SK-N-SH (cell line): ENCODE results near the gene BCL11A. TPM values are rescaled to one million over a fixed set of nuclear protein-coding genes. Genes with fewer than 3 reads are reported as not detected.
A peak's percentile ranks its signal among the peaks of the same experiment; 100 is the strongest.

Experiments used
- CTCF ChIA-PET: fragments of 300-600, 350-600 bp; formaldehyde crosslinking; extraction: SDS; loops from one replicate; lab custom pipeline; 2021; lab: Yijun Ruan, JAX
- POLR2A ChIA-PET: fragments of 350-600 bp; sonication (Branson Sonifier 250); formaldehyde crosslinking; extraction: SDS; loops from one replicate; lab custom pipeline; 2020; ENCODE audit warnings: antibody characterized with exemption, inconsistent platforms; lab: Yijun Ruan, JAX
- DNase-seq: peaks from one replicate; pipeline ENCODE4 v3.0.0; 2012
- H2AFZ ChIP-seq: fragments of 200-600 bp; sonication (generic); 2 replicates; pipeline ENCODE4 v1.8.1; 2016; ENCODE audit warnings: antibody characterized with exemption, mild to moderate bottlenecking, low read depth
- H3F3A ChIP-seq: fragments of 200-600 bp; sonication (generic); replicated peaks from 2 replicates; pipeline ENCODE3; 2016; ENCODE audit warnings: antibody characterized with exemption, mild to moderate bottlenecking; ENCODE audit not compliant: insufficient read depth
- H3K27ac ChIP-seq, 2 experiments: fragments of 200-500 bp in 1 of 2; fragments of 200-600 bp in 1 of 2; sonication (Bioruptor generic) in 1 of 2; sonication (generic), shearing (Covaris generic) in 1 of 2; 2 replicates each; pipeline versions ENCODE4 v1.5.1 to v1.6.1; 2014 to 2016; ENCODE audit warnings: low read depth in 2 of 2, inconsistent platforms in 1 of 2, low read length in 1 of 2, mild to moderate bottlenecking in 1 of 2, mixed read lengths in 1 of 2
- H3K27me3 ChIP-seq: fragments of 200-600 bp; sonication (generic), shearing (Covaris generic); 2 replicates; pipeline ENCODE4 v1.6.1; 2016; ENCODE audit warnings: mixed run types; ENCODE audit not compliant: insufficient read depth
- H3K36me3 ChIP-seq, 2 experiments: fragments of 200-500 bp in 1 of 2; fragments of 200-600 bp in 1 of 2; sonication (Bioruptor generic) in 1 of 2; sonication (generic) in 1 of 2; replicated peaks in 1 of 2; 2 replicates each; pipeline versions ENCODE3 to v1.5.1; 2014 to 2016; ENCODE audit warnings: low read length in 1 of 2, mild to moderate bottlenecking in 1 of 2; ENCODE audit not compliant: insufficient read depth in 2 of 2, control insufficient read depth in 1 of 2
- H3K4me1 ChIP-seq, 2 experiments: fragments of 200-500 bp in 1 of 2; fragments of 200-600 bp in 1 of 2; sonication (Bioruptor generic) in 1 of 2; sonication (generic), shearing (Covaris generic) in 1 of 2; 2 replicates each; pipeline versions ENCODE4 v1.5.1 to v1.6.1; 2014 to 2016; ENCODE audit warnings: low read depth in 1 of 2, low read length in 1 of 2, mixed run types in 1 of 2; ENCODE audit not compliant: insufficient read depth in 2 of 2, control insufficient read depth in 1 of 2
- H3K4me2 ChIP-seq: fragments of 200-600 bp; sonication (generic), shearing (Covaris generic); 2 replicates; pipeline ENCODE4 v1.6.1; 2017; ENCODE audit warnings: mixed run types
- H3K4me3 ChIP-seq, 2 experiments: fragments of 200-500 bp in 1 of 2; fragments of 200-600 bp in 1 of 2; sonication (Bioruptor generic) in 1 of 2; sonication (generic), shearing (Covaris generic) in 1 of 2; 2 replicates each; pipeline versions ENCODE4 v1.5.1 to v1.8.1; 2014 to 2016; ENCODE audit warnings: low read depth in 2 of 2, inconsistent platforms in 1 of 2, low read length in 1 of 2, mild to moderate bottlenecking in 1 of 2, mixed read lengths in 1 of 2, moderate library complexity in 1 of 2
- H3K79me2 ChIP-seq: fragments of 200-600 bp; sonication (generic); 2 replicates; pipeline ENCODE4 v1.8.1; 2017; ENCODE audit warnings: mild to moderate bottlenecking; ENCODE audit not compliant: insufficient read depth
- H3K9ac ChIP-seq: fragments of 200-600 bp; sonication (generic); 2 replicates; pipeline ENCODE4 v1.6.1; 2017; ENCODE audit warnings: mixed run types
- H3K9me2 ChIP-seq: fragments of 200-600 bp; sonication (generic); 2 replicates; pipeline ENCODE4 v1.6.1; 2017; ENCODE audit warnings: mixed run types
- H3K9me3 ChIP-seq: fragments of 200-600 bp; sonication (generic); 2 replicates; pipeline ENCODE4 v1.6.1; 2017; ENCODE audit warnings: mixed run types, mild to moderate bottlenecking, moderate library complexity
- H4K20me1 ChIP-seq: fragments of 200-600 bp; sonication (generic); 2 replicates; pipeline ENCODE4 v1.6.1; 2017; ENCODE audit warnings: mild to moderate bottlenecking, mixed run types; ENCODE audit not compliant: insufficient read depth
- CHD2 ChIP-seq: fragments of 150-350 bp; IDR thresholded peaks from 2 replicates; pipeline ENCODE4 v1.6.1; 2018; ENCODE audit warnings: low read length; ENCODE audit not compliant: partially characterized antibody
- ELF1 ChIP-seq: IDR thresholded peaks from 2 replicates; pipeline ENCODE4 v1.4.0; 2012
- EP300 ChIP-seq, 2 experiments: IDR thresholded peaks; 2 replicates each; pipeline versions ENCODE4 v1.4.0 to v1.6.1; 2012; ENCODE audit warnings: borderline replicate concordance in 1 of 2, low read depth in 1 of 2, low read length in 1 of 2
- EZH2phosphoT487 ChIP-seq: fragments of 200-600 bp; sonication (generic); IDR thresholded peaks from 2 replicates; pipeline ENCODE4 v1.6.1; 2017; ENCODE audit warnings: low read depth, mixed run types, mild to moderate bottlenecking, antibody characterized with exemption, moderate library complexity, borderline replicate concordance
- FOSL2 ChIP-seq: IDR thresholded peaks from 2 replicates; pipeline ENCODE4 v1.4.0; 2012; ENCODE audit warnings: low read depth, mild to moderate bottlenecking, moderate library complexity, borderline replicate concordance
- FOXJ3 ChIP-seq: sonication (generic); formaldehyde crosslinking; IDR thresholded peaks from 2 replicates; pipeline ENCODE4 v1.5.1; 2020; ENCODE audit warnings: mild to moderate bottlenecking, missing genetic modification reagents
- GABPA ChIP-seq: IDR thresholded peaks from 2 replicates; pipeline ENCODE4 v1.4.0; 2012; ENCODE audit warnings: low read depth, mild to moderate bottlenecking
- GATA2 ChIP-seq: sonication (generic); formaldehyde crosslinking; IDR thresholded peaks from 2 replicates; pipeline ENCODE4 v1.5.0; 2020; ENCODE audit warnings: mild to moderate bottlenecking, missing genetic modification reagents
- IRF3 ChIP-seq: fragments of 150-350 bp; IDR thresholded peaks from 2 replicates; pipeline ENCODE4 v1.6.1; 2016; ENCODE audit warnings: mild to moderate bottlenecking, low read depth, low read length
- JUND ChIP-seq: IDR thresholded peaks from 2 replicates; pipeline ENCODE4 v1.4.0; 2012
- MXI1 ChIP-seq: IDR thresholded peaks from 2 replicates; pipeline ENCODE4 v1.6.1; 2012; ENCODE audit warnings: mild to moderate bottlenecking, low read depth, low read length, improper control_type of control experiment
- NRF1 ChIP-seq: IDR thresholded peaks from 2 replicates; pipeline ENCODE4 v1.6.1; 2012; ENCODE audit warnings: low read depth, mild to moderate bottlenecking, low read length
- PBX3 ChIP-seq: IDR thresholded peaks from 2 replicates; pipeline ENCODE4; 2012
- POLR2AphosphoS5 ChIP-seq: IDR thresholded peaks from 2 replicates; pipeline ENCODE4 v1.6.1; 2012; ENCODE audit warnings: low read depth, low read length
- RAD21 ChIP-seq: IDR thresholded peaks from 2 replicates; pipeline ENCODE4 v1.6.1; 2012; ENCODE audit warnings: mild to moderate bottlenecking, low read length
- RCOR1 ChIP-seq: fragments of 150-350 bp; IDR thresholded peaks from 2 replicates; pipeline ENCODE4 v1.6.1; 2017; ENCODE audit warnings: antibody characterized with exemption, low read length
- REST ChIP-seq: IDR thresholded peaks from 2 replicates; pipeline ENCODE4 v1.6.1; 2012; ENCODE audit warnings: mild to moderate bottlenecking, low read depth, low read length, moderate library complexity
- RFX5 ChIP-seq: IDR thresholded peaks from 2 replicates; pipeline ENCODE4 v1.6.1; 2012; ENCODE audit warnings: mild to moderate bottlenecking, improper control_type of control experiment, low read length
- SIN3A ChIP-seq: IDR thresholded peaks from 2 replicates; pipeline ENCODE4 v1.6.1; 2012; ENCODE audit warnings: low read depth, mild to moderate bottlenecking, low read length, moderate library complexity, borderline replicate concordance
- TAF1 ChIP-seq: IDR thresholded peaks from 2 replicates; pipeline ENCODE4 v1.6.1; 2012; ENCODE audit warnings: low read depth, mild to moderate bottlenecking, low read length, moderate library complexity, borderline replicate concordance
- TCF12 ChIP-seq: IDR thresholded peaks from 2 replicates; pipeline ENCODE4 v1.4.0; 2012
- USF1 ChIP-seq: IDR thresholded peaks from 2 replicates; pipeline ENCODE4 v1.4.0; 2012; ENCODE audit warnings: low read depth, borderline replicate concordance
- ZBTB33 ChIP-seq: IDR thresholded peaks from 2 replicates; pipeline ENCODE4 v1.4.0; 2012; ENCODE audit warnings: low read depth, borderline replicate concordance
- WGBS: methylation state at CpG from one replicate; pipeline ENCODE4 v1.1.6; 2017; ENCODE audit warnings: low lambda C conversion rate; 5-methylcytosine and 5-hydroxymethylcytosine counted together
- polyA plus RNA-seq, 3 experiments: library from polyadenylated mRNA; depleted of rRNA; stranded (reverse); fragments of >200 nt; gene quantifications; 2 replicates each; pipeline ENCODE4 v1.2.3, GENCODE V29; 2012

Gene BCL11A
- polyA plus RNA-seq, 1 of the 3 experiments (the other 2 are of a cell fraction) = 1.9 TPM

- TF ChIP-seq GATA2 (CRISPR knock-in tag) (no peak), RAD21 (peak; percentile 80), SIN3A (0 out of 2 replicates have a peak, but pooled peaks have one; percentile 55), FOSL2 (no peak), POLR2AphosphoS5 (peak; percentile 10; the same call in 1 of the 2 replicates), JUND (no peak), USF1 (no peak), TAF1 (peak; percentile 7; the same call in 1 of the 2 replicates), ZBTB33 (0 out of 2 replicates have a peak, but pooled peaks have one; percentile 55), GABPA (no peak)
Observed at GRCh38 chr2:60550178-60550983, 3.1 kb downstream of the BCL11A start (continued).

- POLR2A ChIA-PET = no interaction called here
- no peaks in the 10 kb centered on the region for H4K20me1 ChIP-seq
- peaks cover 55% of the 10 kb centered on the region for H3K79me2 ChIP-seq
- 0% methylated on average over 13 of the region's 13 CpGs for WGBS
- H3K9ac ChIP-seq = peak overlapping the region; percentile 86
- H3K27me3 ChIP-seq = no peaks in the 10 kb centered on the region
- peak overlapping the region; percentile 96 for H3K4me2 ChIP-seq
- H3K9me3 ChIP-seq = no peaks in the 10 kb centered on the region
- H3K36me3 ChIP-seq = peaks cover 4 to 10% of the 10 kb centered on the region in 2 experiments
- peak overlapping the region in 1 of 2 experiments; percentile 69; a peak in 2 of 4 replicates for H3K27ac ChIP-seq
- CTCF ChIA-PET = interaction anchor here (0.6 to 4.1 kb wide), 24 partner anchors 9 to 1782 kb away, joined by 3 to 24 read pairs (median 3); no protein-coding TSS in a partner anchor
- no peak for TF ChIP-seq RAD21
- no peak for TF ChIP-seq FOXJ3
- TF ChIP-seq EP300 (IDR thresholded peaks at IDR 0.05; ENCODE audit: borderline replicate concordance in 1 of 2, low read depth in 1 of 2, low read length in 1 of 2) = no peak
- no peak for TF ChIP-seq SIN3A
- no peak for TF ChIP-seq NRF1
- TF ChIP-seq EZH2phosphoT487 = no peak
- TF ChIP-seq RCOR1 = no peak
- TF ChIP-seq ELF1 = no peak
- no peak for TF ChIP-seq TCF12
- no peak for TF ChIP-seq RFX5
- no peak for TF ChIP-seq PBX3
- TF ChIP-seq TAF1 = no peak
- TF ChIP-seq JUND = no peak
- TF ChIP-seq IRF3 = no peak
- TF ChIP-seq REST = no peak
- no peak for TF ChIP-seq CHD2
- TF ChIP-seq MXI1 = no peak
- H3K9me2 ChIP-seq = no peaks in the 10 kb centered on the region
- peaks cover 0 to 30% of the 10 kb centered on the region in 2 experiments; a peak in 1 of 4 replicates for H3K4me1 ChIP-seq
- peak overlapping the region; percentile 75 to 98 for H3K4me3 ChIP-seq
- peaks cover 6% of the 10 kb centered on the region for H3F3A ChIP-seq
- peak overlapping the region; percentile 86 for H2AFZ ChIP-seq
- peak; percentile 47 for DNase-seq
Observed at GRCh38 chr2:60549928-60550177, 3.6 kb downstream of the BCL11A start.
